HepG2 (cell line): Measurements from ENCODE around the gene ZNF446. TPM values are rescaled to one million over a fixed set of nuclear protein-coding genes. Genes with fewer than 3 reads are reported as not detected.

Source experiments
- ATAC-seq: fragments of 200-7000 bp; cut with Tn5 transposase; 3 replicates; pipeline ENCODE4 v1.9.1; 2020; ENCODE audit warnings: mild to moderate bottlenecking, moderate library complexity
- BruUV-seq: library from RNA; stranded (reverse); fragments of 400-500 nt; replicated peaks from 2 replicates; lab custom pipeline; 2021; lab: Mats Ljungman, UMichigan
- CTCF ChIA-PET: fragments of 300-600 bp; formaldehyde crosslinking; extraction: SDS; loops from one replicate; lab custom pipeline; 2021; ENCODE audit warnings: low total read pairs, inconsistent platforms, low intra/inter-chr PET ratio; lab: Yijun Ruan, JAX
- POLR2A ChIA-PET: fragments of 350-600 bp; sonication (Branson Sonifier 250); formaldehyde crosslinking; loops from one replicate; lab custom pipeline; 2020; ENCODE audit warnings: antibody characterized with exemption, inconsistent platforms; lab: Yijun Ruan, JAX
- DNase-seq: peaks from one replicate; pipeline ENCODE4 v3.0.0-alpha.2; 2015; ENCODE audit warnings: low spot score
- FAIRE-seq: peaks from 3 replicates; lab custom pipeline; 2011; peaks lifted over from hg19 to GRCh38; lab: Jason Lieb, UNC
- H2AFZ ChIP-seq: one replicate; pipeline ENCODE4 v1.6.1; 2011; ENCODE audit warnings: low read length, inconsistent platforms
- H3K27ac ChIP-seq: fragments of 300-600 bp; 3 replicates; pipeline ENCODE4 v1.8.0; 2011; ENCODE audit warnings: mixed run types, mild to moderate bottlenecking, mixed read lengths, low read length, inconsistent platforms; ENCODE audit not compliant: insufficient read depth; ENCODE audit errors: extremely low read length
- H3K27me3 ChIP-seq, 2 experiments: fragments of 200-600 bp in 1 of 2; 2 replicates in 1 of 2; 3 replicates in 1 of 2; pipeline versions ENCODE4 v1.6.0 to v1.8.0; 2011; ENCODE audit warnings: low read length in 2 of 2, mild to moderate bottlenecking in 2 of 2, moderate library complexity in 2 of 2, inconsistent platforms in 1 of 2; ENCODE audit not compliant: insufficient read depth in 2 of 2, control insufficient read depth in 1 of 2
- H3K36me3 ChIP-seq, 2 experiments: fragments of 200-600 bp in 1 of 2; replicated peaks in 1 of 2; 2 replicates in 1 of 2; 3 replicates in 1 of 2; pipeline versions ENCODE4 v1.5.1 to v1.8.0; 2011; ENCODE audit warnings: low read length in 2 of 2, inconsistent platforms in 1 of 2; ENCODE audit not compliant: insufficient read depth in 2 of 2, control insufficient read depth in 1 of 2
- H3K4me1 ChIP-seq: 2 replicates; pipeline ENCODE4 v1.5.1; 2012; ENCODE audit warnings: low read length, inconsistent platforms; ENCODE audit not compliant: insufficient read depth
- H3K4me2 ChIP-seq: 2 replicates; pipeline ENCODE4 v1.6.0; 2011; ENCODE audit warnings: low read depth, low read length, inconsistent platforms
- H3K4me3 ChIP-seq, 3 experiments: fragments of 200-600 bp in 1 of 3; sonication (generic), shearing (Covaris generic) in 1 of 3; replicated peaks in 1 of 3; 2 replicates each; pipeline ENCODE4 v1.5.1; 2011 to 2016; ENCODE audit warnings: low read length in 3 of 3, inconsistent platforms in 2 of 3, low read depth in 2 of 3, mild to moderate bottlenecking in 2 of 3, control low read depth in 1 of 3, mixed read lengths in 1 of 3; ENCODE audit not compliant: insufficient read depth in 1 of 3
- H3K79me2 ChIP-seq: one replicate; pipeline ENCODE4 v1.6.1; 2011; ENCODE audit warnings: low read length, inconsistent platforms; ENCODE audit not compliant: insufficient read depth
- H3K9ac ChIP-seq: 2 replicates; pipeline ENCODE4 v1.6.0; 2011; ENCODE audit warnings: mild to moderate bottlenecking, low read depth, low read length, inconsistent platforms; ENCODE audit not compliant: insufficient read depth
- H3K9me3 ChIP-seq: 2 replicates; pipeline ENCODE4 v1.5.1; 2012; ENCODE audit warnings: mild to moderate bottlenecking, low read length
- H4K20me1 ChIP-seq: 2 replicates; pipeline ENCODE4 v1.6.0; 2011; ENCODE audit warnings: inconsistent platforms, mild to moderate bottlenecking, low read length, moderate library complexity; ENCODE audit not compliant: insufficient read depth
- ATF2 ChIP-seq: sonication (generic); formaldehyde crosslinking; IDR thresholded peaks from 2 replicates; pipeline ENCODE4 v1.4.0; 2020; ENCODE audit warnings: missing genetic modification reagents
- CEBPZ ChIP-seq: IDR thresholded peaks from 2 replicates; pipeline ENCODE4 v1.6.1; 2012; ENCODE audit warnings: low read length, improper control_type of control experiment
- DBP ChIP-seq: sonication (generic); formaldehyde crosslinking; IDR thresholded peaks from 2 replicates; pipeline ENCODE4 v1.4.0; 2020; ENCODE audit warnings: missing genetic modification reagents; ENCODE audit errors: not compliant biosample characterization
- DMTF1 ChIP-seq: sonication (generic); formaldehyde crosslinking; IDR thresholded peaks from 2 replicates; pipeline ENCODE4 v1.4.0; 2020; ENCODE audit warnings: mild to moderate bottlenecking, missing genetic modification reagents
- KDM6A ChIP-seq: IDR thresholded peaks from 2 replicates; pipeline ENCODE4 v1.6.1; 2016; ENCODE audit warnings: low read depth
- MBNL3 ChIP-seq: fragments of 250-450 bp; sonication (Bioruptor Pico); conservative IDR thresholded peaks from 2 replicates; pipeline ENCODE4 v1.8.0; 2022; ENCODE audit warnings: mild to moderate bottlenecking, inconsistent platforms
- RFX1 ChIP-seq: fragments of 450-650 bp; IDR thresholded peaks from 2 replicates; pipeline ENCODE4 v1.6.1; 2017
- ZNF432 ChIP-seq: sonication (generic); formaldehyde crosslinking; IDR thresholded peaks from 2 replicates; pipeline ENCODE4 v1.5.0; 2020; ENCODE audit warnings: missing genetic modification reagents, mild to moderate bottlenecking, borderline replicate concordance
- ZNF589 ChIP-seq: sonication (generic); formaldehyde crosslinking; conservative IDR thresholded peaks from 2 replicates; pipeline ENCODE4 v1.8.0; 2022; ENCODE audit warnings: mild to moderate bottlenecking, moderate library complexity, missing genetic modification reagents
- WGBS: methylation state at CpG from one replicate; pipeline ENCODE4 v1.1.6; 2017; ENCODE audit warnings: low lambda C conversion rate; 5-methylcytosine and 5-hydroxymethylcytosine counted together
- in situ Hi-C: cut with HindIII; loops from 2 replicates; pipeline ENCODE4 v1.10.0; 2017; ENCODE audit warnings: low pct_unique_long_range_greater_than_20kb; ENCODE audit not compliant: extremely low pct_ligation_motif_present
- intact Hi-C: fragments of 100-400 bp; cut with micrococcal nuclease; formaldehyde crosslinking; loops from one replicate; pipeline ENCODE4 v1.10.0; 2022; ENCODE audit not compliant: unreplicated experiment
- polyA plus RNA-seq, 8 experiments: library from polyadenylated mRNA; depleted of rRNA in 3 of 8; stranded (reverse) in 7 of 8; unstranded in 1 of 8; fragments of >200 nt; fragmentation: Illumina TruSeq in 4 of 8; extraction: Trizol in 4 of 8; gene quantifications; 2 replicates each; pipeline versions ENCODE4 v1.2.1 to v1.2.3, GENCODE V29; 2011 to 2016; ENCODE audit warnings: low read depth in 4 of 8, missing spikeins in 1 of 8, mixed read lengths in 1 of 8; ENCODE audit not compliant: insufficient read depth in 1 of 8
- total RNA-seq, 5 experiments: library from RNA; depleted of rRNA; stranded (reverse); fragments of >200 nt; fragmentation: Illumina TruSeq; extraction: Trizol; gene quantifications; 2 replicates each; pipeline ENCODE4 v1.2.3, GENCODE V29; 2016; ENCODE audit warnings: low read depth in 1 of 5

The ZNF446 gene
- total and polyA plus RNA-seq, 2 of the 13 experiments (the other 11 are each of a cell fraction or from before 2014, with no cell fraction given) = 3.0 to 3.6 TPM

- H3K79me2 ChIP-seq = no peaks in the 10 kb centered on the region
- ATAC-seq = no peak
- ChIA-PET CTCF (no interaction called here), POLR2A (no interaction called here)
- H3K4me2 ChIP-seq = no peak overlapping the region
- in situ Hi-C loops = no loop called here
- BruUV-seq = no TSS peak
- TF ChIP-seq ZNF432 (CRISPR knock-in tag) = no peak
- no peak for TF ChIP-seq CEBPZ
- TF ChIP-seq DBP (CRISPR knock-in tag) = no peak
- TF ChIP-seq DMTF1 (CRISPR knock-in tag) = no peak
- TF ChIP-seq ZNF589 (CRISPR knock-in tag) = no peak
- TF ChIP-seq RFX1 = no peak
- TF ChIP-seq ATF2 = no peak
- no peak for TF ChIP-seq KDM6A (CRISPR knock-in tag)
- TF ChIP-seq MBNL3 (CRISPR knock-in tag) = no peak
- TF ChIP-seq, all 625 proteins: peak for 0
- FAIRE-seq = no peak
- Histone ChIP-seq H3K36me3 (peaks cover 1 to 18% of the 10 kb centered on the region in 2 experiments; a peak in 2 of 5 replicates), H3K4me1 (0 out of 2 replicates have a peak, but pooled peaks cover under 1% of the 10 kb centered on the region), H3K9ac (no peak overlapping the region), H3K4me3 (no peak overlapping the region), H3K27me3 (no peaks in the 10 kb centered on the region), H4K20me1 (no peaks in the 10 kb centered on the region), H2AFZ (no peak overlapping the region), H3K27ac (no peak overlapping the region), H3K9me3 (no peaks in the 10 kb centered on the region)
- intact Hi-C loops = no loop called here
- no peak for DNase-seq
- 96% methylated on average over 7 of the region's 7 CpGs for WGBS
Observed at GRCh38 chr19:58482372-58482771, 6.2 kb downstream of the ZNF446 start.
